A549 (cell line): ENCODE results near the gene TMEM121.

Experiments
- EP300 ChIP-seq, 2 experiments: fragments of >200 bp; sonication (Bioruptor Twin); formaldehyde crosslinking; IDR thresholded peaks; 2 replicates in 1 of 2; 3 replicates in 1 of 2; pipeline ENCODE4 v1.6.1; 2016 to 2017
- NR3C1 ChIP-seq: fragments of >200 bp; sonication (Bioruptor Twin); formaldehyde crosslinking; IDR thresholded peaks from 3 replicates; pipeline ENCODE4 v1.6.1; 2017
- POLR2A ChIP-seq: IDR thresholded peaks from 2 replicates; pipeline ENCODE4 v1.6.1; 2012; ENCODE audit warnings: mild to moderate bottlenecking, low read length
- RAD21 ChIP-seq, 2 experiments: fragments of >200 bp in 1 of 2; sonication (Bioruptor Twin) in 1 of 2; formaldehyde crosslinking in 1 of 2; IDR thresholded peaks in 1 of 2; conservative IDR thresholded peaks in 1 of 2; 2 replicates in 1 of 2; 3 replicates in 1 of 2; pipeline ENCODE4 v1.6.1; 2012 to 2018; ENCODE audit warnings: inconsistent platforms in 1 of 2
- RCOR1 ChIP-seq: fragments of 150-350 bp; IDR thresholded peaks from 2 replicates; pipeline ENCODE4 v1.6.1; 2014; ENCODE audit warnings: antibody characterized with exemption, low read length, low read depth
- TF ChIP-seq, protein P1 (sequence below): fragments of >200 bp; sonication (Bioruptor Twin); formaldehyde crosslinking; IDR thresholded peaks from 3 replicates; pipeline ENCODE4 v1.5.1; 2016
- TF ChIP-seq, protein P2 (sequence below): IDR thresholded peaks from 2 replicates; pipeline ENCODE4 v1.6.1; 2012
- TF ChIP-seq, protein P3 (sequence below): fragments of 250-450 bp; sonication (Bioruptor Pico); IDR thresholded peaks from 2 replicates; pipeline ENCODE4 v1.5.0; 2021; ENCODE audit warnings: mild to moderate bottlenecking, moderate library complexity, borderline replicate concordance
- TF ChIP-seq, protein P4 (sequence below): fragments of 450-650 bp; IDR thresholded peaks from 2 replicates; pipeline ENCODE4 v1.6.1; 2014; ENCODE audit warnings: antibody characterized with exemption

DNA sequence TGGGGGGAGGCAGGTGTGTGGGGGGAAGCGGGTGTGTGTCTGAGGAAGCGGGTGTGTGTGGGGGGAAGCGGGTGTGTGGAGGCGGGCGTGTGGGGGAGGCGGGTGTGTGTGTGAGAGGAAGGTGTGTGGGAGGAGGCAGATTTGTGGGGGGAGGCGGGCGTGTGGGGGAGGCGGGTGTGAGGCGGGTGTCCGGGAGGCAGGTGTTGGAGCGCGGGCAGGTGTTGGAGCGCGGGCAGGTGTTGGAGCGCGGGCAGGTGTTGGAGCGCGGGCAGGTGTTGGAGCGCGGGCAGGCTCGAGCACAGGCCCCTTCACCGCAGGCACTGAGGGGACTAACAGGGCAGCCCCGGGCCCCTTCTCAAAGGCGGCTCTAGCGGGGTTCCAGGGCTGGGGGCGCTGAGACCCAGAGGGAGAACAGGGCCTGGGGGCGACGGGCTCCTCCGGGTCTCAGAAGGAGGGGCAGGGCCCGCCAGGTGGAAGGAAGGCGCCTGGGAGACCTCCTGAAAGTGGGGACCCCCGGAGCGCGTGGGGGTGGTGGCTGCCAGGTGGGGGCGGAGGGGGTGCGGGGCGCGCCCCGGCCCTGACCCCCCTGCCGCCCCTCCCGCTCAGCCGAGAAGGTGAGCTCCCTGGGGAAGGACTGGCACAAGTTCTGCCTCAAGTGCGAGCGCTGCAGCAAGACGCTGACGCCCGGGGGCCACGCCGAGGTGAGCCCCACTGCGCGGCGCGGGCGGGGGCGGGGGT, 48.6 kb upstream of the TMEM121 start:
- TF ChIP-seq, protein P1, sequence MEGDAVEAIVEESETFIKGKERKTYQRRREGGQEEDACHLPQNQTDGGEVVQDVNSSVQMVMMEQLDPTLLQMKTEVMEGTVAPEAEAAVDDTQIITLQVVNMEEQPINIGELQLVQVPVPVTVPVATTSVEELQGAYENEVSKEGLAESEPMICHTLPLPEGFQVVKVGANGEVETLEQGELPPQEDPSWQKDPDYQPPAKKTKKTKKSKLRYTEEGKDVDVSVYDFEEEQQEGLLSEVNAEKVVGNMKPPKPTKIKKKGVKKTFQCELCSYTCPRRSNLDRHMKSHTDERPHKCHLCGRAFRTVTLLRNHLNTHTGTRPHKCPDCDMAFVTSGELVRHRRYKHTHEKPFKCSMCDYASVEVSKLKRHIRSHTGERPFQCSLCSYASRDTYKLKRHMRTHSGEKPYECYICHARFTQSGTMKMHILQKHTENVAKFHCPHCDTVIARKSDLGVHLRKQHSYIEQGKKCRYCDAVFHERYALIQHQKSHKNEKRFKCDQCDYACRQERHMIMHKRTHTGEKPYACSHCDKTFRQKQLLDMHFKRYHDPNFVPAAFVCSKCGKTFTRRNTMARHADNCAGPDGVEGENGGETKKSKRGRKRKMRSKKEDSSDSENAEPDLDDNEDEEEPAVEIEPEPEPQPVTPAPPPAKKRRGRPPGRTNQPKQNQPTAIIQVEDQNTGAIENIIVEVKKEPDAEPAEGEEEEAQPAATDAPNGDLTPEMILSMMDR, result no peak
- no peak for TF ChIP-seq NR3C1
- TF ChIP-seq, protein P2, sequence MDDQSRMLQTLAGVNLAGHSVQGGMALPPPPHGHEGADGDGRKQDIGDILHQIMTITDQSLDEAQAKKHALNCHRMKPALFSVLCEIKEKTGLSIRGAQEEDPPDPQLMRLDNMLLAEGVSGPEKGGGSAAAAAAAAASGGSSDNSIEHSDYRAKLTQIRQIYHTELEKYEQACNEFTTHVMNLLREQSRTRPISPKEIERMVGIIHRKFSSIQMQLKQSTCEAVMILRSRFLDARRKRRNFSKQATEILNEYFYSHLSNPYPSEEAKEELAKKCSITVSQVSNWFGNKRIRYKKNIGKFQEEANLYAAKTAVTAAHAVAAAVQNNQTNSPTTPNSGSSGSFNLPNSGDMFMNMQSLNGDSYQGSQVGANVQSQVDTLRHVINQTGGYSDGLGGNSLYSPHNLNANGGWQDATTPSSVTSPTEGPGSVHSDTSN, result no peak
- no peak for TF ChIP-seq EP300 (IDR thresholded peaks at IDR 0.05)
- TF ChIP-seq, protein P3, sequence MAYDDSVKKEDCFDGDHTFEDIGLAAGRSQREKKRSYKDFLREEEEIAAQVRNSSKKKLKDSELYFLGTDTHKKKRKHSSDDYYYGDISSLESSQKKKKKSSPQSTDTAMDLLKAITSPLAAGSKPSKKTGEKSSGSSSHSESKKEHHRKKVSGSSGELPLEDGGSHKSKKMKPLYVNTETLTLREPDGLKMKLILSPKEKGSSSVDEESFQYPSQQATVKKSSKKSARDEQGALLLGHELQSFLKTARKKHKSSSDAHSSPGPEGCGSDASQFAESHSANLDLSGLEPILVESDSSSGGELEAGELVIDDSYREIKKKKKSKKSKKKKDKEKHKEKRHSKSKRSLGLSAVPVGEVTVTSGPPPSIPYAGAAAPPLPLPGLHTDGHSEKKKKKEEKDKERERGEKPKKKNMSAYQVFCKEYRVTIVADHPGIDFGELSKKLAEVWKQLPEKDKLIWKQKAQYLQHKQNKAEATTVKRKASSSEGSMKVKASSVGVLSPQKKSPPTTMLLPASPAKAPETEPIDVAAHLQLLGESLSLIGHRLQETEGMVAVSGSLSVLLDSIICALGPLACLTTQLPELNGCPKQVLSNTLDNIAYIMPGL (CRISPR knock-in tag), result no peak
- no peak for TF ChIP-seq RAD21 (conservative IDR thresholded peaks at IDR 0.05 in 1 of 2, IDR thresholded peaks at IDR 0.05 in 1 of 2)
- TF ChIP-seq, protein P4, sequence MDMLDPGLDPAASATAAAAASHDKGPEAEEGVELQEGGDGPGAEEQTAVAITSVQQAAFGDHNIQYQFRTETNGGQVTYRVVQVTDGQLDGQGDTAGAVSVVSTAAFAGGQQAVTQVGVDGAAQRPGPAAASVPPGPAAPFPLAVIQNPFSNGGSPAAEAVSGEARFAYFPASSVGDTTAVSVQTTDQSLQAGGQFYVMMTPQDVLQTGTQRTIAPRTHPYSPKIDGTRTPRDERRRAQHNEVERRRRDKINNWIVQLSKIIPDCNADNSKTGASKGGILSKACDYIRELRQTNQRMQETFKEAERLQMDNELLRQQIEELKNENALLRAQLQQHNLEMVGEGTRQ, result no peak
- no peak for TF ChIP-seq POLR2A
- no peak for TF ChIP-seq RCOR1
